Right hindlimb (tissue), 1 donor: ENCODE data around the gene KCNMA1.
A peak's percentile ranks its signal among the peaks of the same experiment; 100 is the strongest.

ENCODE experiments used
- DNase-seq: peaks from one replicate; pipeline ENCODE4 v3.0.0-alpha.2; 2018

KCNMA1 gene

GRCh38 chr10:77252380-77253146 lies 385.0 kb downstream of the KCNMA1 start:
- DNase-seq = no peak

GRCh38 chr10:77251297-77252013 lies 386.2 kb downstream of the KCNMA1 start:
- no peak for DNase-seq

GRCh38 chr10:77249901-77250459 lies 387.6 kb downstream of the KCNMA1 start:
- no peak for DNase-seq

- peak; percentile 40 for DNase-seq
Measured at GRCh38 chr10:77248104-77248790, 389.4 kb downstream of the KCNMA1 start.

- no peak for DNase-seq
Measured at GRCh38 chr10:77247031-77247990, 390.3 kb downstream of the KCNMA1 start.

GRCh38 chr10:77245953-77246352 lies 391.7 kb downstream of the KCNMA1 start:
- no peak for DNase-seq

GRCh38 chr10:77244746-77245145 lies 392.9 kb downstream of the KCNMA1 start:
- no peak for DNase-seq

- no peak for DNase-seq
Measured at GRCh38 chr10:77244286-77244685, 393.3 kb downstream of the KCNMA1 start.

- no peak for DNase-seq
Measured at GRCh38 chr10:77241350-77241725, 396.3 kb downstream of the KCNMA1 start.

- no peak for DNase-seq
Measured at GRCh38 chr10:77240706-77241349, 396.8 kb downstream of the KCNMA1 start.

- DNase-seq = peak; percentile 54
Measured at GRCh38 chr10:77240041-77240652, 397.5 kb downstream of the KCNMA1 start.

GRCh38 chr10:77237120-77237519 lies 400.5 kb downstream of the KCNMA1 start:
- DNase-seq = no peak

GRCh38 chr10:77236700-77237099 lies 400.9 kb downstream of the KCNMA1 start:
- DNase-seq = no peak

- no peak for DNase-seq
Measured at GRCh38 chr10:77236029-77236428, 401.6 kb downstream of the KCNMA1 start.

- no peak for DNase-seq
Measured at GRCh38 chr10:77234599-77234998, 403.0 kb downstream of the KCNMA1 start.

- DNase-seq = no peak
Measured at GRCh38 chr10:77233466-77233865, 404.1 kb downstream of the KCNMA1 start.

GRCh38 chr10:77231884-77232610 lies 405.6 kb downstream of the KCNMA1 start:
- no peak for DNase-seq

- no peak for DNase-seq
Measured at GRCh38 chr10:77231375-77231774, 406.2 kb downstream of the KCNMA1 start.

- DNase-seq = no peak
Measured at GRCh38 chr10:77230194-77230593, 407.4 kb downstream of the KCNMA1 start.

- DNase-seq = no peak
Measured at GRCh38 chr10:77229704-77230103, 407.9 kb downstream of the KCNMA1 start.

GRCh38 chr10:77228559-77228958 lies 409.0 kb downstream of the KCNMA1 start:
- DNase-seq = no peak
